ENCODE measurements around the gene MAGI2. TPM values are rescaled to one million over a fixed set of nuclear protein-coding genes. Genes with fewer than 3 reads are reported as not detected.

Gene MAGI2
- total RNA-seq, 1 donor from 2014 or later, result 2.5 TPM

- Histone ChIP-seq H3K4me3 (ENCODE audit: low read depth, low read length) (no peak overlapping the region), H3K36me3 (ENCODE audit: control insufficient read depth, insufficient read depth, low read length) (no peaks in the 10 kb centered on the region), H3K27me3 (ENCODE audit: control insufficient read depth, insufficient read depth, low read length) (no peaks in the 10 kb centered on the region)
- no peak for DNase-seq (ENCODE audit: low read depth)
- no peak for TF ChIP-seq CTCF (IDR thresholded peaks at IDR 0.05; ENCODE audit: insufficient read depth, low read length, poor library complexity, severe bottlenecking)
Observed at GRCh38 chr7:79093421-79093820, 360.0 kb downstream of the MAGI2 start.

- Histone ChIP-seq H3K4me3 (ENCODE audit: low read depth, low read length) (no peak overlapping the region), H3K36me3 (ENCODE audit: control insufficient read depth, insufficient read depth, low read length) (no peaks in the 10 kb centered on the region), H3K27me3 (ENCODE audit: control insufficient read depth, insufficient read depth, low read length) (no peaks in the 10 kb centered on the region)
- TF ChIP-seq CTCF (IDR thresholded peaks at IDR 0.05; ENCODE audit: insufficient read depth, low read length, poor library complexity, severe bottlenecking), result no peak
- no peak for DNase-seq (ENCODE audit: low read depth)
Observed at GRCh38 chr7:79091661-79092060, 361.8 kb downstream of the MAGI2 start.

GRCh38 chr7:79091011-79091410 is 362.5 kb downstream of the MAGI2 start:
- Histone ChIP-seq H3K4me3 (ENCODE audit: low read depth, low read length) (no peak overlapping the region), H3K36me3 (ENCODE audit: control insufficient read depth, insufficient read depth, low read length) (no peaks in the 10 kb centered on the region), H3K27me3 (ENCODE audit: control insufficient read depth, insufficient read depth, low read length) (no peaks in the 10 kb centered on the region)
- no peak for TF ChIP-seq CTCF (IDR thresholded peaks at IDR 0.05; ENCODE audit: insufficient read depth, low read length, poor library complexity, severe bottlenecking)
- DNase-seq (ENCODE audit: low read depth), result no peak

- no peaks in the 10 kb centered on the region for H3K27me3 ChIP-seq (ENCODE audit: control insufficient read depth, insufficient read depth, low read length)
- H3K36me3 ChIP-seq (ENCODE audit: control insufficient read depth, insufficient read depth, low read length), result no peaks in the 10 kb centered on the region
- no peak for TF ChIP-seq CTCF (IDR thresholded peaks at IDR 0.05; ENCODE audit: insufficient read depth, low read length, poor library complexity, severe bottlenecking)
- no peak overlapping the region for H3K4me3 ChIP-seq (ENCODE audit: low read depth, low read length)
- DNase-seq (ENCODE audit: low read depth), result no peak
Observed at GRCh38 chr7:79090543-79090942, 362.9 kb downstream of the MAGI2 start.

GRCh38 chr7:79084423-79084822 is 369.0 kb downstream of the MAGI2 start:
- no peak for TF ChIP-seq CTCF (IDR thresholded peaks at IDR 0.05; ENCODE audit: insufficient read depth, low read length, poor library complexity, severe bottlenecking)
- no peak overlapping the region for H3K4me3 ChIP-seq (ENCODE audit: low read depth, low read length)
- H3K27me3 ChIP-seq (ENCODE audit: control insufficient read depth, insufficient read depth, low read length), result no peaks in the 10 kb centered on the region
- DNase-seq (ENCODE audit: low read depth), result no peak
- no peaks in the 10 kb centered on the region for H3K36me3 ChIP-seq (ENCODE audit: control insufficient read depth, insufficient read depth, low read length)

- no peak for TF ChIP-seq CTCF (IDR thresholded peaks at IDR 0.05; ENCODE audit: insufficient read depth, low read length, poor library complexity, severe bottlenecking)
- Histone ChIP-seq H3K36me3 (ENCODE audit: control insufficient read depth, insufficient read depth, low read length) (no peaks in the 10 kb centered on the region), H3K4me3 (ENCODE audit: low read depth, low read length) (no peak overlapping the region), H3K27me3 (ENCODE audit: control insufficient read depth, insufficient read depth, low read length) (no peaks in the 10 kb centered on the region)
- no peak for DNase-seq (ENCODE audit: low read depth)
Observed at GRCh38 chr7:79079919-79080554, 373.4 kb downstream of the MAGI2 start.

All from kidney epithelial cell (primary cell).